Measurements from ENCODE around the gene LY6G5B. TPM values are rescaled to one million over a fixed set of nuclear protein-coding genes. Genes with fewer than 3 reads are reported as not detected.

LY6G5B gene
- total RNA-seq: 10 to 100 TPM in 1 of 9 donors, 1 to 10 TPM in 6, under 1 TPM in 2; 0.48 to 13.3 (median 3.4) TPM
- 10 to 100 TPM in 1 of 3 donors, 1 to 10 TPM in 2; 4.2 to 13.4 (median 8.1) TPM for polyA plus RNA-seq
- long read RNA-seq, donor 1: 0 reads
- long read RNA-seq, donor 2, partial matches to known transcripts: 0 of 1 reads
- long read RNA-seq, donor 2, other reads (novel, unspliced or antisense): 0 of 1 reads
- long read RNA-seq, donor 3: 0 reads
- long read RNA-seq, donor 4: 0 reads
- long read RNA-seq, donor 5: 0 reads
- long read RNA-seq, donor 6: 0 reads
- long read RNA-seq, donor 7: 0 reads
- long read RNA-seq, donor 8, partial matches to known transcripts: 0 of 1 reads
- long read RNA-seq, donor 8, other reads (novel, unspliced or antisense): 0 of 1 reads
- long read RNA-seq, donor 9, partial matches to known transcripts: 0 of 1 reads
- long read RNA-seq, donor 9, other reads (novel, unspliced or antisense): 0 of 1 reads
- long read RNA-seq, donor 10: 0 reads

DNA sequence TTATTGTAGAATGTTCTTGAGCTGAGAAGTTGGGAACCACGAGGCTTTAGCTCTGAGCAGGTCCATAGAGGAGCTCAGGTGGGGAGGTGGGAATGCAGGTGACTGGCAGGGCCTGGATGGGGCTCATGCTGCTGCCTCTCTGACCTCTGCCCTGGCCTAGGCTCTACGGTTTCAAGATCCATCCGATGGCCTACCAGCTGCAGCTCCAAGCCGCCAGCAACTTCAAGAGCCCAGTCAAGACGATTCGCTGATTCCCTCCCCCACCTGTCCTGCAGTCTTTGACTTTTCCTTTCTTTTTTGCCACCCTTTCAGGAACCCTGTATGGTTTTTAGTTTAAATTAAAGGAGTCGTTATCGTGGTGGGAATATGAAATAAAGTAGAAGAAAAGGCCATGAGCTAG lies at the start of gene LY6G5B:
Gene LY6G5B, plus strand, starts transcription at position 301 of the 400 bp plus-strand sequence. CDS start 975 bp downstream, outside the sequence.
- TF ChIP-seq POLR2A (IDR thresholded peaks at IDR 0.05): no peak
- no peak for TF ChIP-seq CTCF (IDR thresholded peaks at IDR 0.05)
- H3K36me3 ChIP-seq (replicated peaks in 1 of 2): peaks cover 0 to 70% of the 10 kb centered on the region in 2 donors
- no peak within 1 kb of the TSS for H3K4me3 ChIP-seq
- H3K9me3 ChIP-seq (replicated peaks in 1 of 3): no peaks in the 10 kb centered on the region
- no peak within 1 kb of the TSS for H3K27ac ChIP-seq
- H3K27me3 ChIP-seq: no peaks in the 10 kb centered on the region
- DNase-seq: no peak
- WGBS, 4 donors: 83% methylated on average over 8 of the region's 8 CpGs
- intact Hi-C loops (cut with DNase I): no loop called here
- H3K4me1 ChIP-seq (replicated peaks in 1 of 2): peaks cover 0 to 20% of the 10 kb centered on the region in 2 donors

DNA sequence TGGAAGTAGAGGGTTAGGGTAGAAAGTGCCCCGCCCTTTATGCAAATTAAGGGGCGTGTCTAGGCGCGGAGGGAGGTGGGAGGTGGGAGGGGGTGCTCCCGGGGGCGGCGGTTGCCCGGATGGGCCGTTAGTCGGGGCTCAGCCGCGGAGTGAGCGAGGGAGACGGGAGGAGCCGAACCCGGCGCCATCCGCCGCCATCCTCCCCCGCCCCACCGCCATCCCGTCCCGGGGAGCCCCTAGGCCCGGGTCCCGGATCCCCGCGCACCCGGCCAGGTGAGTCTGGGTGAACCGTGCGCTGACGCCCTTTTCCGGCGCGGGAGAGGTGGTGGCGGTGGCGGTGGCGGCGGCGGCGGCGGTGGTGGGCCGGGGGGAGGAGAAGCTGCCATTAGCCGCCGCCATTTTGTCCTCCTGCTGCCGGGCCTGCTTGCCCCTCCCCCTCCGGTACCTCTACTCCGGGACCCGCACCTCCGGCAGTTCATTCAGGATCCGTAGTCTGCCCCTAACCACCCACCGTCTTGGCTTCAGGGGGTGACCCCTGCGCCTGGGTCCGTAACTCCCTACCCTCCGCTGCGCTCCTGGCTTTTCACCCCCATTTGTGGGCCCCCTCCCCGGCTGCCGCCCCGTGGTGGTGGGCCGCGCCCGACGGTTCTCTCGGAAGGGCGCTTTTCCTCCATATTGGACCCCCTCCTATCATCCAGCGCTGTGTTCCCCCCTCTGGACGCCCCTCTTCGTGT lies 49.0 kb upstream of the LY6G5B start, which contains the start of gene PRRC2A:
Gene PRRC2A, plus strand, starts transcription at position 130 of the 734 bp plus-strand sequence. CDS start 2,075 bp downstream, outside the sequence.
- intact Hi-C loops (cut with DNase I): no loop called here
- WGBS, 4 donors: 0 to 1% (median 1%) methylated on average over 21 to 66 of the region's 67 CpGs

GRCh38 chr6:31621320-31621939 lies 48.3 kb upstream of the LY6G5B start:
- no peak for DNase-seq
- Histone ChIP-seq H3K4me3 (peak overlapping the region; percentile 57 to 94 (median 70)), H3K27me3 (no peaks in the 10 kb centered on the region), H3K4me1 (replicated peaks in 1 of 2) (peaks cover 14 to 17% of the 10 kb centered on the region in 2 donors), H3K9me3 (replicated peaks in 1 of 3) (no peaks in the 10 kb centered on the region), H3K27ac (peak overlapping the region; percentile 92 to 99 (median 97)), H3K36me3 (replicated peaks in 1 of 2) (peaks cover 0 to 36% of the 10 kb centered on the region in 2 donors)
- TF ChIP-seq POLR2A (IDR thresholded peaks at IDR 0.05) (no peak), CTCF (IDR thresholded peaks at IDR 0.05) (no peak)
- intact Hi-C loops (cut with DNase I): no loop called here
- WGBS, 4 donors: 4 to 8% (median 6%) methylated on average over 15 of the region's 15 CpGs

More for the DNA sequence above, 49.0 kb upstream of the LY6G5B start, which contains the start of gene PRRC2A:
- peak in 5 of 7 donors; percentile 80 to 86 (median 83) for DNase-seq
- TF ChIP-seq CTCF (IDR thresholded peaks at IDR 0.05) (peak in 1 of 6 experiments; percentile 14), POLR2A (IDR thresholded peaks at IDR 0.05) (peak; percentile 69 to 78)
- no peaks in the 10 kb centered on the region for H3K27me3 ChIP-seq
- peaks cover 14 to 17% of the 10 kb centered on the region in 2 donors for H3K4me1 ChIP-seq (replicated peaks in 1 of 2)
- peaks cover 0 to 30% of the 10 kb centered on the region in 2 donors for H3K36me3 ChIP-seq (replicated peaks in 1 of 2)
- H3K9me3 ChIP-seq (replicated peaks in 1 of 3): no peaks in the 10 kb centered on the region
- H3K27ac ChIP-seq: peak within 1 kb of the TSS; percentile 92 to 99 (median 97)
- peak within 1 kb of the TSS; percentile 57 to 94 (median 70) for H3K4me3 ChIP-seq

All from adrenal gland (tissue), 19 donors.